ENCODE measurements around the gene BTNL3.
"Not testable (repeated sequence)": the region's sequence is repeated elsewhere in the genome, so short reads cannot be mapped to it uniquely, and the experiment has no call there.

Gene BTNL3

GRCh38 chr5:181024245-181025064 is 35.8 kb downstream of the BTNL3 start:
- no peak for DNase-seq (ENCODE audit: low read depth)

DNA sequence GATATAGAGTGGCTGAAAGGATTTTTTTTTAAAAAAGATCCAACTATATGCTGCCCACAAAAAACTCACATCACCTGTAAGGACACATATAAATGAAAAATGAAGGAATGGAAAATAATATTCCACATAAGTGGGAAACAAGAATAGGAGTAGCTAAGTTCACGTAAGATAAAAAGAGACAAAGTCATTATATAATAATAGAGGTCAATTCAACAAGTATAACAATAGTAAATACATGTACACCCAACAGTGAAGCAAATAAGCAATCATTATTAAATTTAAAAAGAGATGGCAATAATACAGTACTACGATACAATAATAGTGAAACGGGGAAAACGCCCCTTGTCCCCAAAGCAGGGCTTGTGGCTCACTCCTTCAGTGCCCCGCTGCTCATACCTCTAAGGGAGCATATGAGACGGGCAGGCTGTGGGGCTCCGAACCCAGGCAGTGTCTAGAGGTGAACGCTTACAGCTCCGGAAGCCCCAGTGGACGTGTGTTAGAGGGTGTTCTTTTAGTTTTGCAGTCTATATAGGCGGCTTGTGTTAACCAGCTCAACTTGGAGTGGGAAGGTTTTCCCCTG is 38.9 kb downstream of the BTNL3 start:
- no peak for DNase-seq (ENCODE audit: low read depth)

DNA sequence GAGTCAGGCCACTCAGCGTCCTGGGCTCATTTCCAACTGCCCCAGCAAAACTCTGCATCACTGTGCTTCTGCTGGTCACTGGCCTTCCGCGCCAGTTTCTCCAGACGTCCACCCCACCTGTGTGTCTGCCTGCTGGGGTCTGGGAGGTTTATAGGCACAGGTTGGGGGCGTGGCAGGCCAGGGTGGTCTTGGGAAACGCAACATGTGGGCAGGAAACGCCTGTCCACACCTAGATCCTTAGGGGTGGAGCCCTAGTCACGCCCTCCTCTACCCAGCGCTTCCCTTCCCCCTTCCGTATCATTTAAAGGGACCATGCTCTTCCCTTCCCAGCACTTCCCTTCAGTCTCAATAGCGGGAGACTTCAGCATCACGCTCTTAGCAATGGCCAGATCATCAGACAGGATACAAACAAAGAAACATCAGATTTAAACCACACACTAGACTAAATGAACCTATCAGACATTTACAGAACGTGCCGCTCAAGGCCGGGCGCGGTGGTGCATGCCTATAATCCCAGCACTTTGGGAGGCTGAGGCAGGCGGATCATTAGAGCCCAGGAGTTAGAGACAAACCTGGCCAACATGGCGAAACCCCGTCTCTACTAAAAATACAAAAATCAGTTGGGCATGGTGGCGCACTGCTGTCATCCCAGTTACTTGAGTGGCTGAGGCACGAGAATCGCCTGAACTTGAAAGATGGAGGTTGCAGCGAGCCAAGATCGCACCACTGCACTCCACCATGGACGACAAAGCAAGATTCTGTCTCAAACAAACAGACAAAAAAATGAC is 39.6 kb downstream of the BTNL3 start:
- no peak for DNase-seq (ENCODE audit: low read depth)

GRCh38 chr5:181031716-181032115 is 43.1 kb downstream of the BTNL3 start:
- no peak for DNase-seq (ENCODE audit: low read depth)

- DNase-seq (ENCODE audit: low read depth), result no peak
Observed at GRCh38 chr5:181035991-181036815, 47.6 kb downstream of the BTNL3 start.

DNA sequence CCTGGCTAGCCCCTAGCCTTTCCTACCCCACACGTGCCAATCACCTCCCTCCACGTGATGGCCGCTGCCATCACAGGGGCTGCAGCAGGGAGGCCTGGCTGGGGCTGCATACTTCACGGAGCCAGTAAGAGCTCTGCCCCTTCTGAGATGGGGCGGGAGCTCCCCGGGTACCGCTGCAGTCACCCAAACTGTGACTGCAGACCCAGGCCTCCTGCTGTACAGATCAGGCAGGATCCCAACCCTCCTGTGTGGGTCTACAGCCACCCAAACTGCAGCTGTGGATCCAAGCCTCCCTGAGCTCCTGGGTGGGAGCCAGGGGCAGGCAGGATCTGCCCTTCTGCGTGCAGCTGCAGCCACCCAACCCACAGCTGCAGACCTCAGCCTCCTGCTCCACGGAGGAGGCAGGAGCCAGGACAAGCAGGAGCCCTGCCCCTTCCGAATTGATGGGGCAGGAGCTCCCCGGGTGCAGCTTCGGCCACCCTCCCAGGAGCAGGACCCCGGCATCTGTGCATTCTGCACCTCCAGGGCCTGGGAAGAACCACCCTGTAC is 48.2 kb downstream of the BTNL3 start:
- no peak for DNase-seq (ENCODE audit: low read depth)

GRCh38 chr5:181037365-181037861 is 48.8 kb downstream of the BTNL3 start:
- DNase-seq (ENCODE audit: low read depth), result no peak

- no peak for DNase-seq (ENCODE audit: low read depth)
Observed at GRCh38 chr5:181039471-181039870, 50.8 kb downstream of the BTNL3 start.

DNA sequence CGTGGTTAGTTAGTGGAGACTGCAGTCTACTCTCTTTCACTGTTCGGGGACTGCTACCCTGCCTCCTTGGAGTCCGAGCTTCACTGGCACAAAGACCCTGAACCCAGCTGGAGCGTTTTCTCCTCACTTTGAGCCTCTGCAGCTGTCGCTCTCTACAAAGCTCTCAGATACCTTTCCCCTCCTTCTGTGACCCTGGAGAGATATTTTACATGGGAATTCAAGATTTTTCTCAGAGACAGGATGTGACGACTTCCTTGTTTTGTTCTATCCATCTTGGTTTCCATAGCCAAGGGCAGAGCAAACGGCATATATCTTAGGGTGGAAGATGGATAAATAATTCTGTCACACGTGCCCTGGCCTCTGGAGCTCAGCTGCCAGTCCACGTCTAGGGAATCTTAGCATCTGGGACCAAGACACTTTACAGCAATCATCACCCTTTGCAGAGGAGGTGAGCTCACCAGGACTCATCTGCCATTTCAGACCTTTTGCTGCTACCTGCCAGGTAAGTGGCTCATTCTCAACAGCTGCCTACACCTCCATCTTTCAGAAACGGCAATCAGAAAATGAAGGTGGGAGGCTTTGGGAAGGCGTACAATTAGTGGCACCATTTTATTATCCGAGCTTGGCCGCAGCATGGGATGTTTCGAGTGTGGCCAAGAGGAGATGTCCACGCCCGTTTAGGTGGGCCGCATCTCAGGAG is 51.4 kb downstream of the BTNL3 start, which contains the start of gene BTNL9:
BTNL9 (plus strand) TSS at position 336 of the 700 bp plus-strand sequence. CDS start 5,224 bp downstream, outside the sequence.
- DNase-seq (ENCODE audit: low read depth), result no peak

DNA sequence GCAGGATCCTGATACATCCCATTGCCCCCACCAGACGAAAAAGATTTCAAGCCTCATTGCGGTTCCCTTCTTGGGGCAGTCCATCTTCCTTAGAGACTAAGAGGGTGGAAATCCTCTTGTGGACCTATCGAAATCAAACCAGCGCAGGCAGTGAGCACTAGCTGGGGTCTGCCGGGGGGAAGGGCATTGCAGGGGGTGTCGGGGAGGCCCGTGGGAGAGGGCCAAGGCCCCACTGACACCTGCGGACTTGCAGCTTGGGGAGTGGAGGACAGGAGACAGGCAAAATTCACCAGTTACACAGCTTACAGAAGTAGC is 51.9 kb downstream of the BTNL3 start:
- DNase-seq (ENCODE audit: low read depth), result no peak

GRCh38 chr5:181041043-181041442 is 52.4 kb downstream of the BTNL3 start:
- no peak for DNase-seq (ENCODE audit: low read depth)

GRCh38 chr5:181042036-181042713 is 53.5 kb downstream of the BTNL3 start:
- no peak for DNase-seq (ENCODE audit: low read depth)

GRCh38 chr5:181042722-181043121 is 54.1 kb downstream of the BTNL3 start:
- DNase-seq (ENCODE audit: low read depth), result no peak

DNA sequence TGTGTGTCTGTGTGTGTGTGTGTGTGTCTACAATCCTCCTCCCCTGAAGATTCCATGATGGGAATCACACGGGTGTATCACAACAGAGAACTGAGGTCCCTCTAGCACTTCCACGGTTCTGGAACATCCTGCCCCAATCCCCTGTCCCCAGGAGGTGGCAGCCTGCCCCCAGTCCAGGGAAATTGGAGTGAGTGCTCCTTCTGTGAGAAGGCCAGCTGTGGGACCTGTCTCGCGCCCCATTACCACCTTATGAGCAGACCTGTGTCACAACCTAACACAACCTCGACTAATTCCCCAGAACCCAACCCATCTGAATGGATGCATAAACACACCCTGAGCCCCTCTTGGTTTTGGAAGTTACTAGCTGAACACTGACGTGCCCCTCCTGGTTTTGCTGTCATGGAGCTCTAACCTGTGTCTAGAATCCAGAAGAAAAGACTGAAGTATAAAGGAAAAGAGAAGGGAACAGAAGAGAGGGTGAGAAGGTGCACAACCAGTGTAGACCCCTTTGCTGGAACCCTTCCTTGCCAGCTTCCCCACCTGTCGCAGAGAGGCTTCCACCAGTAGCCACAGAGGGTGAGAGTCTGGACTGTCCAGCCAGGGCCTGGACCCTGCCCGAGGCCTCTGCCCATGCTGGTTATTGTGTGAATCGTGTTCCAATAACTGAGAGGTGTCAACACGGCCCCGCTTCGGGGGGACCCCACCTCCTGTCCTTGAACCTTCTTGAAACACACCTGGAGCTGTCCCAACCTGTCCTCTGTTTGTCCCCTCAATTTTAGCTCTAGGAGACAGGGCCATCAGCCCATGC is 54.8 kb downstream of the BTNL3 start:
- DNase-seq (ENCODE audit: low read depth), result no peak

DNA sequence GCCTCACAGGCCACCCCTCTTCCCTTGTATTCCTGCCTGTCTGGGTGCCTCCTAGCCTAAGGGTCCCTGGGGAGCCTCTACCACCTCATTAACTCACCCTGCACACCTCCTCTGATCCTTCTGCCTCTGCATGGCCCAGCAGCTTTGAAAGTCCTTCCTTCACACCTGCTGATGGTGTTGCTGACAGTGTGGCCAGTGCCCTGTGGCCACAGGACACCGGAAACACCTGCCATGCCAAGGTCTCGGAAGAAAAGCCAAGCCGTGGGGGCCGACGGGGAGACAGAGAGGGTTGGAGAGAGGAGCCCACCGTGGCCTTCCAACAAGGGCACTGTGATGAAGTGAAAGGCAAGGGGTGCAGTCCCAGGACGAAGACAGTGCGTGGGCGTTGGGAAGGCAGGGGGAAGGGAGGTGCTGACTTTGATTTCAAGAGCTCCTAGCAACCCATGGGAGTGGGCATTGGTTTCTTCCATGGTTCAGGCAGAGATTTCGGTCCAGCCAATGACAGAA is 55.5 kb downstream of the BTNL3 start:
- DNase-seq (ENCODE audit: low read depth), result no peak

DNA sequence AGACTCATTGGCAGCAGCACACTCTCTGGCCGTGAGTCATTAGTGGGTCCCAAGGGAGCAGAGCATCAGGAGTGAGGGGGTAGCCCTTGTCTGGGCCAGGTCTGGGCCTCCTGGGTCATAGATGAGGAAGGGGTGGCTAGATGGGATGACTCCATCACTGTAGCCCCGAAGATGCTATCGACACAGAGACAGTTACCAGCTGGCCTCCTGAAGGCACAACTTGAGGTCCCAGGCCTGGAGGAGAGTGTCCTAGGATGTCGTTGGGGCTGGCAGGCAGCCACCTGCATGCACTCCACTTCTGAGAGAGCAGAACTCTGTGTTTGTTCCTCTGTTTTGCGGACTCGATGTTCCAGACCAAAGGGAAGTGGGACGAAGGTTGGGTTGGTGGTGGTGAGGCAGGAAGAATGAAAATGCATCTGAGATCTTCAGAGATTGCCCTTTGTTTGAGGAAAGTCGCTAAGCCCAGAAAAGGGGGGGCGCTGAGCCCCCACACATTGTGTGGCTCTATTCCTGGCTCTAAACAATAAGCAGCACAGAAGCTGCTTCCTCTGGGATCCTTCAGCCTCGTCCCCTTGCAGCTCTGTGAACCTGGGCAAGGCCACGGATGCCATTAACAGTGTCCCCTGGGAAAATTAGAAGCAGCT is 56.1 kb downstream of the BTNL3 start:
- DNase-seq (ENCODE audit: low read depth), result no peak

DNA sequence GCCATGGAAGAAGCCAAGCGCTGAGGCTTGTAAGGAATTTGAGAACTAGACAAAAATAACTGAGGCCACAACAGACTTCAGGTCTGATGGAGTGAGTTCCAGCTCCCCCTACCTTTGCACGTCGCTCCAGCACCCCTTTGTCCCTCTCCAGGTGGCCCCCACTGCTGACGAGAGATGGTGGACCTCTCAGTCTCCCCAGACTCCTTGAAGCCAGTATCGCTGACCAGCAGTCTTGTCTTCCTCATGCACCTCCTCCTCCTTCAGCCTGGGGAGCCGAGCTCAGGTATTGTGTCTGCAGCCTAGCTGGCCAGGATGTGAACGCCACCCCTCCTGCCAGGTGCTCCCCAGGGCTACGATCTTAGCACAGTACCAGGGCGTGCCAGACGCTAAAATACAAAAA is 56.7 kb downstream of the BTNL3 start:
- DNase-seq (ENCODE audit: low read depth), result no peak

- not testable (repeated sequence) for DNase-seq (ENCODE audit: low read depth)
Observed at GRCh38 chr5:181045857-181046256, 57.2 kb downstream of the BTNL3 start.

- DNase-seq (ENCODE audit: low read depth), result no peak
Observed at GRCh38 chr5:181047288-181047687, 58.6 kb downstream of the BTNL3 start.
